Cardiac septum (tissue), 1 donor: ENCODE results near the gene VGLL4. TPM values are rescaled to one million over a fixed set of nuclear protein-coding genes. Genes with fewer than 3 reads are reported as not detected.
"Not testable (repeated sequence)": the region's sequence is repeated elsewhere in the genome, so short reads cannot be mapped to it uniquely, and the experiment has no call there.

ENCODE experiments used
- DNase-seq: peaks from one replicate; pipeline ENCODE4 v3.0.0-alpha.2; 2020; ENCODE audit warnings: low spot score
- intact Hi-C: fragments of 100-400 bp; cut with DNase I; formaldehyde crosslinking; loops from one replicate; pipeline ENCODE4 v1.14.0; 2022
- total RNA-seq: library from RNA; stranded (reverse); fragmentation: NEBNext Ultra II Directional; extraction: Animal tissue kit (Norgen Biotek cat#: 25700); gene quantifications from one replicate; pipeline ENCODE4 v1.2.1, GENCODE V29; 2021
- donor health status: DM: no; HTN: no; CAD: no.

VGLL4 gene
- total RNA-seq, 1 donor from 2014 or later, result 40.7 TPM

DNA sequence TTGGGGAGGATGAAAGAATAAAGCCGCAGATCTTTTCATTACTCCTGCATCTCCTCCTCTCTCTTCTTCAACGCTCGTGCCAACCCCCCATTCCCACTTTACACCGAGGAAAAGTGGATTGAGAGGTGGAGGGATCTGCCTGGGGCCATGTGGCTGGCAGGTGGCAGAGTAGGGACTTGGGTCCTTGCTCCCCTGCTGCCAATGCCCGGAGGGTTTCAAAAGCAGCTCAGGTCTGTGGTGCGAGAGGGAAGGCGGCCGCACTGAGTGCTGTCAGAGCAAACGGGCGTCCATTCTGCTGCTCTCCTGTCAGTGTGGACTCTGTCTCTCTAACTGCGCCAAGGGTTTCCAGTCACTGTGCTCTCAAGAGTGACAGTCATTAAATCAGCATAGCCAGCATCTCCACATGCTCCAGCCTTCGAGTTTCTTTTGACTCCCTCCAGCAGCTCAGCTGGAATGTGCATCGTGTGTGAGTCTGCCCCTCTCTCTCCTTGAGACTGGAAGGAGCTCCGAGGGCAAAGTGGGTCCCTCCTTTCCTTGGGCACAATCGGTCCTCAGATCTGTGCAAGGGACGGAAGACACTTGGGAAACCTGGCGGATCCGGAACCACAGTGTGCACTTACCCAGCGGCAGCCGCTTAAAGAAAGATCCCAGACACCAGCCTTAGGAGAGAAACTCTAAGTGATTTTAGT is 68.6 kb downstream of the VGLL4 start:
- DNase-seq, result no peak
- intact Hi-C loops, result no loop called here

DNA sequence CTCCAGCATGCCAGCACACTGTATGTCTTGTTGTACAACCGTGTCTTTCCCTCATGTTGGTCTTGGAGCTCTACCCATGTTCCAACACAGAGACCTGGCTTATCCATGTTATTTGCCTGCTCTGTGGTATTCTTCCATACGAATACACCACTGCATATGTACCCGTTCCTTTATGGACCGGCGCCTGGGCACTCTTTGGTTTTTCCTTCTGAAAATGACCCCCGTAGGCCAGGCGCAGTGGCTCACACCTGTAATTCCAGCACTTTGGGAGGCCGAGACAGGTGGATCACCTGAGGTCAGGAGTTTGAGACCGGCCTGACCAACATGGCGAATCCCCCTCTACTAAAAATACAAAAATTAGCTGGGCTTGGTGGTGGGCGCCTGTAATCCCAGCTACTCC is 71.1 kb downstream of the VGLL4 start:
- intact Hi-C loops, DNase-seq: not testable (repeated sequence)

DNA sequence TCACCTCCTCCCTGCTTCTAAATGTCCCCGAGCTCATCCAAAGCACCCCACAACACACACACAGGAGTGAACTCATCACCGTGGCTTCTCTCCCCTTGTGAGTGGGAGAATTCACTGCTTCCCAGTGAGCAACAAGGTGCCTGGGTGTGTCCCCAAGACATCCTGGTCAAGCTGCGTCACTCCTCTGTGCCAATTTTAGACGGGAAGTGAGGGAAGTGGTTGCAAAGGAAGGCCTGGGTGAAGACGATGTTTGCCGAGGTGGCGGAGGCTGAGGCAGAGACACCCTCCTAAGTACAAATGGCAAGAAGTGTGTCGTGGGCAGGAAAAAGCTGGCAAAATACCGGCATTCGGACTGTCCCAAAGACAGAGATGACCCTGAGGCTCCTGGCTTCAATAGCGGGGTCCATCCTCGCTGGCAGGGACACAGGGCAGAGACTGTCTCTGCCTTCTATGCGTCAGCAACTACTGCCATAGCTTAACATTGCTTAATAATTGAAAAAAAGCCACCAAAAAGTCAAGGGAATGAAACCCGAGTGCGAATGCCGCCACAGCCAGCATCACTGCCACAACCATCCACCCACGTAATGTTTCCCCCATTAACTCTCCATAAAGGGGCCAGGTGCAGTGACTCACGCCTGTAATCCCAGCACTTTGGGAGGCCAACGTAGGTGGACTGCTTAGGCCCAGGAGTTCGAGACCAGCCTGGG is 72.8 kb downstream of the VGLL4 start:
- no peak for DNase-seq
- intact Hi-C loops, result no loop called here

DNA sequence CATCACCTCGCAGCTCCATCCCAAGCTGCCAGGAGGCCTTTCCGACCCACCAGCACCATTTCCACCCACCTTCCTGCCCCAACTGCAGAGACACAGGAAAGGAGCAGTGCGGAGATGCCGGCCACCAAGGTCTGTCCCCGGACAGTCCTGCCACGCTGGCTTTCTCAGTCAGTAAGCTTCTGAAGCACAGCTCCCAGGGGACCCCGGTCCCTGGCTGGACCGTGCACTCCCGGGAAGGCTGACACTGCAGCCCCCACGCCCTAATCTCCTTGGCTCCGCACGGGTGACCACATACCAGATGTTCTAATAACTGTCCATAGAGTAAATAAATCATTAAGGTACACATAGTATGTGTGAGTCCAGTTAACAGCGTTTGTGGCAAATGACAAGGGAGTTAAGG is 73.5 kb downstream of the VGLL4 start:
- intact Hi-C loops, result no loop called here
- no peak for DNase-seq

DNA sequence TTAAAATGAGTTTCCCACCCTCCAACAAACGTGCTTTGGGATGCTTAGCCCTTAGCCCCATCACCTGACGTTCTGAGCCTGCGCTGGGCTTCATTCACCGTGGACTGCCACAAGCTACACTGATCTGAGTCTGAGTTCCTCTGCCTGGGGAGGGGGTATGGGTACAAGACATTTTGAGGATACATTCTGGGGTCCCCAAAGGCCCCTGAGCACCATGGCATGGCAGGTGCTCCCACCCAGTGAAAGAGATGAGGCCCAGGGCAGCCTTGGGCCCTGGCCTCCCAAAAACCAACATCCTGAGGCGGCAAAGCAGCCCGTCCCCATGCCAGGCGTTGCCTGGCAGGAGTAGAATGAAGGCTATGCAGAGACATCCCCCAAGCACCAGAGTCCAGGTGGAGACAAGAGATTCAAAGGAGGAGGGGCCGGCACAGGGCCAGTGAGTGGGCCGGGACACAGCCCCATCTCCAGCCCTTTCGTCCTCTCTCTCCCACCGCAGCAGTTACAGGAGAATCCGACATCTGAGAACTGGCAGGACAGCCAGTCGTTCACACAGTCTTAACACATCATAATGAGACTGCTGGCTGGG is 74.5 kb downstream of the VGLL4 start:
- intact Hi-C loops, result loop anchor here (5.0 to 10.0 kb wide), 3 partner anchors 102 to 236 kb away; no protein-coding TSS in a partner anchor
- no peak for DNase-seq

DNA sequence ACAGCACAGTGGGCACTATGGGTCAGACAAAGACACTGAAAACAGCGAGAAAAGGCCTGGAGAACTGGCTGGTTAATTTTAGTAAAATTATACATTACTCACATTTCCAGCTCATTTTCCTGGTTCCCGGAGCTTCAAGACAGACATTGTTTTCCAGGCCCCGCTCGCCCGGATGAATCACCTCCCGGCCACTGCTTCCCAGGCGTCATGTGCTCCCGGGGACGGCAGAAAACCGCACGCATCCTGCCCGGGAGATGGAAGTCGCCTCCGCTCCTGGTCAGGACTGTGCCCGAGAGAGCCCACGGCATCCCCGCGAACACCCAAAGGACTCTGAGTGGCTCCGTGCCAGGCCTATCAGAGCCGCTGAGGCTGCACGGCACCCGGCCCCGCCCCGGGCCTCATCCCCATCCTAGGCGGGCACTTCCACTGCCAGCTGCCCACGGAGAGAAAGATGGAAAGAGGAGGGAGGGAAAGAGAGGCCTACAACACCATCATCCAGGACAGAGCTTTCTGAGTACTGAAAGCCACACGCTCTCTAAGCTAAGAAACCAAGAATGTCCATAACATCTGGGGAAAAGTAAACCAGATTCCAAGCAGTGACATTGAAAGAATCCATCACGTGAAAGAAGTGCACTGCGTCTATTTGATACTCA is 75.1 kb downstream of the VGLL4 start:
- intact Hi-C loops, result loop anchor here (1.0 to 10.0 kb wide), 4 partner anchors 75 to 236 kb away; partner anchors contain the start of gene VGLL4
- peak; percentile 92 for DNase-seq

DNA sequence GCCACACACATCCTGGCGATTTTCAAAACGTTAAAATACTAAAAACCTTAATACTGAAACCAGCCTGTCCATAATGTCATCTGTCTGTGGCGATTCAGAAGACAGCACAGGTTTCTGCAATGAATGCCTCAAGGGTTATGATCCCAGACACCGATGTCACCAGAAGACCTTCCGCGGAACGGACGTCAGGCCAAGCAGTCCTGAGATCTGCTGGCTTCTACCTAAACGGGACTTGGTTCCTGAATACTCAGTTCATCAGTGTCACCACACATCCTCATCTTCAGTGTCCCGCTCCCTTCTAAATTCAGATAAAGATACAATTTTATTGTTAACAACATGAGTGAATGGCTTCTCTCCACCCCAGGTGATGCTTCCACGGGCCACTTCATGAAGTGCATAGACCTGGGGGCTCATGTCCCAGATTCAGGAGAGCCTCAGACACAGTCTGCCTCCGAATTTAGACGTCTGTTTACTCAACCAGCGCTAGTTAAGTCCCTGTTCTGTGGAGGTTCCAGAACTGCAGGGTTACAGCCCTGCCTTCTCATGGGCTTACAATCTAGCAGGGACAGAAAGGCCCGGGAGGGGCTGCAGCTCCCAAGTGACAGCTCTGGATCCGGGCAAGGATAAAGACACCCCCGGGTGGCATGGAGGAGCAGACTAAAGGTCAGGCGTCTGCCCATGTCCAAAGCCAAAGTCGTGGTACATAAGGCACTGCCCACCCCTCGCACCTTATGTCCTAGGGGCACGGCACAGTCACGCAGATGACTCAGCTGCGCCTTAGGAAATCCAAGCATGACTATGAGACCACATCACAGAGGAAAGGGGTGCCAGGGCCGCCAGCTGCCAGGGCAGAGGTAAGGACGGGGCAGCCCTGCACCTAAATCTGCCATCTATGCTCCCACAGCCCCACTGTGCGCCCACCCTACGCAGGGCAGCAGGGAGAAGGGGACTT is 75.9 kb downstream of the VGLL4 start:
- intact Hi-C loops, result loop anchor here (1.0 to 10.0 kb wide), 4 partner anchors 76 to 237 kb away; partner anchors contain the start of gene VGLL4

DNA sequence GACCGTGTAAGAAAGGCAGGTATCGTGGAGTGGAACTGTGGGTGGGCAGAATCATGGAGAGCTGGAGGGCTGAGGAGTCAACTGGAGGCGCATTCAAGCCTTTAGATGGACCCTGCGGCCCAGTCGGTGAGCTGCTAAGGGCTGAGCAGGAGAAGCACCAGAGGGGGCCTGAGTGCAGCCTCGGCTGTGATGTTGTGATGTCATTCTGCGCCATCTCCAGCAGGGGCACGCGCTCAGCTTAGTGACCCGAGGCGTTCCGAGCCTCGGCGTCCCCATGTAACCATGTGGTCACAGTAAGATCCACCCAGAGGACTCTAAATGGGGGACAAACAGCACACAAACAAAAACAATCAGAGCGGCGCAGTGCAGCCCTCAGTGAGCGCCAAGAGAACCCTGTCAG is 76.8 kb downstream of the VGLL4 start:
- peak; percentile 75 for DNase-seq
- intact Hi-C loops, result loop anchor here (5.0 to 10.0 kb wide), 3 partner anchors 100 to 238 kb away; no protein-coding TSS in a partner anchor

More for the DNA sequence above, 75.9 kb downstream of the VGLL4 start:
- DNase-seq, result peak; percentile 54

DNA sequence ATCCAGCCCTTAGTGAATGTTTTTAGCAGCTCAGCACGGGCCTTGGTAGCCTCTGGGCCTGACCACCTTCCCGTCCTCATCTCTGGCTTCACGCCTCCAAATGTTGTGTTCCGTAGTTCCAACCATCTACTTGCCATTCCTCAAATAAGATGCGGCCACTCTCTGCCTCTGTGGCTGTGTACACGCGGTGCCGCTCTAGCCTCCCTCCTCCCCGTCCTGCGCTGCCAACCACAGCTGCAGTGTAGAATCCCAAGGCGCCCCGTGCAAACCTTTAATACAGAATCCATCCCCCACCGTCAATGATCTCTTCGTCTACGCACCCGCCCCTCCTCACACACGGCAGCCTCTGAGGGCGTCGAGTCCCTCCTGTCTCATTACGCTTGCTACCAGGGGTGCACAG is 77.2 kb downstream of the VGLL4 start:
- intact Hi-C loops, result loop anchor here (5.0 to 10.0 kb wide), 3 partner anchors 99 to 238 kb away; no protein-coding TSS in a partner anchor
- DNase-seq, result no peak

DNA sequence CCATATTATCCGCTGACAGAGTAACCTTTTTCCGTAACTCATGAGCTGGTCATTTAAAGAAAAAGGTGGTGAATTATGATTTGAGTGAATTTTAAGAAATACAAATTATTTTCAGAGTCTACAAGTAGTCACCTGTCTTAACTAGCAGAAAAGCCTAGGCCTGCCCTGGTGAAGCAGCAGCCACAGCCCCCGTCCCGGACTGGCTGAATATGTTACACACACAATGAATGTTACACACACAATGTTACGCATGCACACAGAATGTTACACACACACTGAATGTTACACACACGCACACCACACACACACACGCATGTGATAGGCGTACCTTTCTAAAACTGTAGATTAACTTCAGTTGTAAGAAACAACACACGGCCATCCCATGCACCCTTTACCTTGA is 77.8 kb downstream of the VGLL4 start:
- intact Hi-C loops, result loop anchor here (5.0 to 10.0 kb wide), 3 partner anchors 99 to 239 kb away; no protein-coding TSS in a partner anchor
- no peak for DNase-seq

DNA sequence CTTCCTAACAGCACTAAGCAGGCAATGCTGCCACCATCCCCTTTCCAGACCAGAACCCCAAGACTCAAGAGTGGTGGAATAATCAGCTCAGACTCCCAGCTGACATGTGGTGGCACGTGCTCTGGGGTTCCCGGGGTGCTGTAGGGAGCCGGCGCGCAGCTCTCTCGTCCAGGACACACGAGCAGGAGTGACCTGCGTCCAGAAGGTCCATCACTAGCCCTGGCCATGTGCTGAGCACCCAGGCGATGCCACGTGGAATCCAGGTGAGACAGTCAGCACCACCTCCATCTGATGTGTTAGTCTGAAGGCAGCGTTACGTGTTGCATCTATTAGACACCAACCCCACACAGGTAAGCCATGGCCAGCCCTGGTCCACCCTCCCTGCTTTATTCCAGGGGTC is 78.2 kb downstream of the VGLL4 start:
- peak; percentile 72 for DNase-seq
- intact Hi-C loops, result loop anchor here (5.0 to 10.0 kb wide), 3 partner anchors 98 to 239 kb away; no protein-coding TSS in a partner anchor

DNA sequence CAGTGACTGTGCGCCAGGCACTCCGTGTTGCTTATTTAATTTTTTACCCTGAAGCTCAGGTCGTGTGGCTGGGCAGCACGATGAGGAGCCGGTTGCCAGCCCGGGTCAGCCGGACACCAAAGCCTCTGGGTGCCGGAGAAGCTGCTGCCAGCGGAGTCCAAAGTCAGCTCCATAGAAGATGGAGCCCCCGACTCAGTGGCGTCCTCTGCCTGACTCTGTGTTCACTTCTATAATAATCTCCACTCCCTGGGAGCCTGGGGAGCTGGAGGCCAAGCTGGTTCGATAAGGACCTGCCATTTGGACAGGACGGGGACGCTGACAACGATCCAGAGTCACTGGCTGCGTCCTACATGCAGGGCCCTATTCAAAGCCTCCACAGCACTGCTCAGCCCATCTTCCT is 78.6 kb downstream of the VGLL4 start:
- intact Hi-C loops, result loop anchor here (5.0 to 10.0 kb wide), 3 partner anchors 98 to 240 kb away; no protein-coding TSS in a partner anchor
- peak; percentile 75 for DNase-seq

DNA sequence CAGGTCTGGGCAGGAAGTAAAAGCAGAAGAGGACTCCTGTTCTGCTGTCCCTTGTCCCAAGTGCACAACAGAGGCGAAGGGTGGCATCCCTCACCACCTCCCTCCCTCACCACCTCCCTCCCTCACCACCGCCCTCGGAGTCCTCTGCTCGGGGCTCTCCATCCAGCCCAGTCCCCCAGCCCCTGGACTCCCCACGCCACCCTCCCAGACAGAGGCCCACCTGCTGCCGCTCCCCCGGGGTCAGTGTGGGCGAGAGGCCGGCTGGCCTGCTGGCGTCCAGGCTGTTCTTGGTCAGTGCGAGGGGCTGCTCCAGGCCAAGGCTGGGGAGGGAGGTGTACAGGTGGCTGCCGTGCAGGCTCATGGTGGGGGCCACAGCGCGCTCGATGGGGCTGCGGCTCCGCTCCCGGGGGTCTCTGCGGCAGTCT is 79.1 kb downstream of the VGLL4 start:
- intact Hi-C loops, result loop anchor here (5.0 to 10.0 kb wide), 4 partner anchors 97 to 240 kb away; no protein-coding TSS in a partner anchor
- no peak for DNase-seq

DNA sequence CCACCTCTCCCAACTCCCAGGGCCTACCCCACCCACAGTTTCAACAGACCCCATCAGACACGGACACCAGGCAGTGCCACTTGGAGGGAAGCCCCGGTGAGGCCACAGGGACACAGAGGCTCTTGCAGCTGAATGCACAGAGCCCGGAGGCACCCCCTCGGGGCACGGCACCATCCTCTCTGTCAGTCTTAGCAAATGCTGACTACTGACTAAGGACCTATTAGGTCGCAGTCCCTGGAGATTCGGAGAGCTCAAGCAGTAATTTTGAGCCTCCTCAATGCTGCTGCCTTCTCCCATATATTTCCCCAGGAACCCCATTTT is 79.9 kb downstream of the VGLL4 start:
- intact Hi-C loops, result loop anchor here (5.0 to 10.0 kb wide), 3 partner anchors 151 to 241 kb away; no protein-coding TSS in a partner anchor

DNA sequence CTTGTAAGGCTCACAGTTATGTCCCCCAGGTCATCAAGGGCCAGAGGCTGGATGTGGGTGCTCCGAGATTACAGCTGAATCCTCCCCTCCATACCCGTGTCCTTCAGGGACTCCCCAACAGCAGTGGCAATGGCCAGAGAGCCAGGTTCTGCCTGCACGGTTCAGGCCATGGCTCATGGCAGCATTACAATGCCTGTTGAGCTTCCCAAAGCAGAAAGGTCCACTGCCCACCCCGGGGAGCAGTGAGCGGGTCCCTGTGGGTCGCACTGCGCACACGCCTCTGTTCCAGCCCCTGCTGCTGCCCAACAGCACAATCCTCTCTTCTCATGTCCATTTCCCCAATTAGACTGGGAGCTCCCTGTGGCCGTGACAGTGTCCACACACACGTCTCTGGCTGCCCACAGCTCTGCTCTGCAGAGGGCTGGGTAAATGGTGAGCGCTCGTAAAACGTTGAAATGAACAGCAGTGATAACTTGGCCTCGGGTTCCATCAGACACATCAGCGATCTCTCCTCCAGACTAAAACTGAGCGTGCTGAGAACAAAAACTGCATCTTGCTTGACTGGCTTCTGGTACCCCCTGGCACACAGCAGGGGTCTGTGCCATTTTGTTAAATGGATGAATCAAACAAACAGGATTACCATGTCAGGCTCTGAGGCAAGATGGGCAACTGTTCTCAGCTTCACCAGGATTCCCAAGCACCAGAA is 80.4 kb downstream of the VGLL4 start:
- no peak for DNase-seq
- intact Hi-C loops, result loop anchor here (5.0 to 10.0 kb wide), 3 partner anchors 151 to 241 kb away; no protein-coding TSS in a partner anchor

More for the DNA sequence above, 79.9 kb downstream of the VGLL4 start:
- no peak for DNase-seq

DNA sequence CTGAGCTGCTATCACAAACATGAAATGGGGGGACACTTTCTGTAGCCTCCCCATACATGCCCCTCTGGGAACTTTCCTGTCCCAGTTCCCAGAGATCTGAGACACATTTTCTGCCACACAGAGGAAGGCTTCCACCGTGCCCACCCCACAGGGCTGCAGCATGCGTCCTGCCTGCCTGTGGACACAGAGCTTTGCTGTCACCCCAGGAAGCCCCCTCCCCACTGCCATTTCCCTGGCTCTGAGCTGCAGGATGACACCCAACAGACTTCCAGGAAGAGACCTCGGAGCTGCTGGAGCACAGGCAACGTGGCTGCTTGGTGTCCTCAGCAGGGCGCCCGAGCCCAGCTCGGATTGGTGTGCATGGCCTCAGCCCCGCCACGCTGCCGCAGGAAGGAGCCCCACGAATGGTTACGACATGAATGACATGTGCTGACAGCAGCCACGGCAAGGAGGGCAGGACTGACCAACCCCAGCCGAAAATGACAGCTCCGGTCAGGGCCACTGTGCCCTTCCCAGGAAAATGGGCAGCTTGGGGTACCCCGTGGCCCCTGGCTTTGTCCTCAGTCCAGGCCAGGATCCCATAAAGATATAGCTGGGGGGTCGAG is 81.3 kb downstream of the VGLL4 start:
- intact Hi-C loops, result loop anchor here (5.0 to 10.0 kb wide), 3 partner anchors 152 to 242 kb away; no protein-coding TSS in a partner anchor
- peak; percentile 70 for DNase-seq

DNA sequence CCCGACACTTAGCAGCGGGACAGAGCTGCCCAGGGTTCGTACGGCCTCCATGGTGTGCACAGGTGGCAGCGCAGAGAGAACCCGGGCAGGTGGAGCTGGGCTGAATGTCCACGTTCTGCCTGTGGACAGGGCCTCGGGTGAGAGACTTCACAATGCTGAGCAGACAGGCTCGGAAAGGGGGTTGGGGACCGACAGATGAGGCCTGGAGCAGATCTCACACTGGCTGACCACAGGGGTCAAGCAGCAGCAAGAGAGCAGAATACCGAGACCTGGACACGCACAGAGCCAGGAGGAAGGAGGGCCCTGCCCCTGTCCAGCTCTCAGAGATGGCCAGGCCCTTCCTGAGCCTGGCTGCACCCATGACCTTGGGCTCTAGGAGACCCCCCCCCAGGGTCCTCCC is 83.0 kb downstream of the VGLL4 start:
- intact Hi-C loops, result loop anchor here (5.0 to 10.0 kb wide), 3 partner anchors 154 to 244 kb away; no protein-coding TSS in a partner anchor
- no peak for DNase-seq
